Measurements from ENCODE around the gene HUNK. TPM values are rescaled to one million over a fixed set of nuclear protein-coding genes. Genes with fewer than 3 reads are reported as not detected.

The HUNK gene
- polyA plus RNA-seq, 1 donor (not counting 4 experiments of a cell fraction or from before 2014, with no cell fraction given), result 0.03 TPM

- dilution Hi-C loops (cut with MboI; ENCODE audit: extremely low pct_ligation_motif_present, low sequenced_read_pairs), result no loop called here
- DNase-seq (ENCODE audit: low read depth, low spot score) (no peak), FAIRE-seq (no peak)
- H3K27ac ChIP-seq (ENCODE audit: control insufficient read depth, insufficient read depth, low read length), result no peak overlapping the region
- H3K27me3 ChIP-seq (ENCODE audit: control insufficient read depth, extremely low read depth, insufficient read depth, low read length), result no peaks in the 10 kb centered on the region
- H3K79me2 ChIP-seq (ENCODE audit: control insufficient read depth, insufficient read depth, low read length), result no peaks in the 10 kb centered on the region
- no peak overlapping the region for H2AFZ ChIP-seq (ENCODE audit: control insufficient read depth, low read length)
- no peak for TF ChIP-seq EZH2 (IDR thresholded peaks at IDR 0.05; ENCODE audit: low read length)
- no peak for TF ChIP-seq CTCF (optimal IDR thresholded peaks at IDR 0.05 in 1 of 3, IDR thresholded peaks at IDR 0.05 in 1 of 3, conservative IDR thresholded peaks at IDR 0.05 in 1 of 3; ENCODE audit: extremely low read depth in 1 of 3, insufficient read depth in 2 of 3, low read length in 3 of 3)
- H3K4me2 ChIP-seq (ENCODE audit: control insufficient read depth, extremely low read depth, insufficient read depth, low read depth, low read length), result no peak overlapping the region
- no peaks in the 10 kb centered on the region for H4K20me1 ChIP-seq (ENCODE audit: control insufficient read depth, extremely low read depth, insufficient read depth, low read length)
- no peaks in the 10 kb centered on the region for H3K36me3 ChIP-seq (ENCODE audit: control insufficient read depth in 2 of 2, extremely low read depth in 1 of 2, insufficient read depth in 2 of 2, low read length in 2 of 2)
- no peak overlapping the region for H3K9ac ChIP-seq (ENCODE audit: control insufficient read depth, extremely low read depth, insufficient read depth, low read length)
- no peaks in the 10 kb centered on the region for H3K9me3 ChIP-seq (ENCODE audit: control insufficient read depth, low read depth, low read length)
- H3K9me1 ChIP-seq (ENCODE audit: control insufficient read depth, extremely low read depth, insufficient read depth, low read length), result no peaks in the 10 kb centered on the region
- H3K4me1 ChIP-seq (ENCODE audit: control insufficient read depth, extremely low read depth, insufficient read depth, low read length), result no peaks in the 10 kb centered on the region
- no peak overlapping the region for H3K4me3 ChIP-seq (ENCODE audit: control insufficient read depth in 2 of 3, extremely low read depth in 1 of 3, insufficient read depth in 2 of 3, low read depth in 1 of 3, low read length in 3 of 3)
Observed at GRCh38 chr21:31918250-31918775, 45.5 kb downstream of the HUNK start.

GRCh38 chr21:31920275-31920674 is 47.5 kb downstream of the HUNK start:
- Histone ChIP-seq H3K9me3 (ENCODE audit: control insufficient read depth, low read depth, low read length) (no peaks in the 10 kb centered on the region), H3K9ac (ENCODE audit: control insufficient read depth, extremely low read depth, insufficient read depth, low read length) (no peak overlapping the region), H3K4me1 (ENCODE audit: control insufficient read depth, extremely low read depth, insufficient read depth, low read length) (no peaks in the 10 kb centered on the region), H3K9me1 (ENCODE audit: control insufficient read depth, extremely low read depth, insufficient read depth, low read length) (no peaks in the 10 kb centered on the region), H3K27ac (ENCODE audit: control insufficient read depth, insufficient read depth, low read length) (no peak overlapping the region), H3K36me3 (ENCODE audit: control insufficient read depth in 2 of 2, extremely low read depth in 1 of 2, insufficient read depth in 2 of 2, low read length in 2 of 2) (no peaks in the 10 kb centered on the region), H4K20me1 (ENCODE audit: control insufficient read depth, extremely low read depth, insufficient read depth, low read length) (no peaks in the 10 kb centered on the region), H3K4me2 (ENCODE audit: control insufficient read depth, extremely low read depth, insufficient read depth, low read depth, low read length) (no peak overlapping the region), H3K27me3 (ENCODE audit: control insufficient read depth, extremely low read depth, insufficient read depth, low read length) (no peaks in the 10 kb centered on the region), H2AFZ (ENCODE audit: control insufficient read depth, low read length) (no peak overlapping the region), H3K79me2 (ENCODE audit: control insufficient read depth, insufficient read depth, low read length) (no peaks in the 10 kb centered on the region), H3K4me3 (ENCODE audit: control insufficient read depth in 2 of 3, extremely low read depth in 1 of 3, insufficient read depth in 2 of 3, low read depth in 1 of 3, low read length in 3 of 3) (no peak overlapping the region)
- FAIRE-seq, result no peak
- dilution Hi-C loops (cut with MboI; ENCODE audit: extremely low pct_ligation_motif_present, low sequenced_read_pairs), result no loop called here
- TF ChIP-seq CTCF (optimal IDR thresholded peaks at IDR 0.05 in 1 of 3, IDR thresholded peaks at IDR 0.05 in 1 of 3, conservative IDR thresholded peaks at IDR 0.05 in 1 of 3; ENCODE audit: extremely low read depth in 1 of 3, insufficient read depth in 2 of 3, low read length in 3 of 3), result no peak
- TF ChIP-seq EZH2 (IDR thresholded peaks at IDR 0.05; ENCODE audit: low read length), result no peak
- no peak for DNase-seq (ENCODE audit: low read depth, low spot score)
